ENCODE data around the gene SYNE4. TPM values are rescaled to one million over a fixed set of nuclear protein-coding genes. Genes with fewer than 3 reads are reported as not detected.

The SYNE4 gene
- polyA plus RNA-seq, 1 donor from 2014 or later = 0.19 TPM

- Histone ChIP-seq H3K9ac (ENCODE audit: low read length) (peak overlapping the region; percentile 72), H3K4me2 (ENCODE audit: low read length) (peak overlapping the region; percentile 53), H3F3A (ENCODE audit: insufficient read depth, low read length, poor library complexity, severe bottlenecking) (no peaks in the 10 kb centered on the region), H3K27ac (ENCODE audit: low read length) (peak overlapping the region; percentile 24), H2AFZ (ENCODE audit: low read depth, low read length) (peak overlapping the region; percentile 80), H3K9me2 (ENCODE audit: insufficient read depth, low read length) (no peaks in the 10 kb centered on the region), H3K79me2 (replicated peaks; ENCODE audit: insufficient read depth, low read length) (no peaks in the 10 kb centered on the region), H3K36me3 (ENCODE audit: insufficient read depth, low read length) (peaks cover 5% of the 10 kb centered on the region), H4K20me1 (ENCODE audit: insufficient read depth) (no peaks in the 10 kb centered on the region), H3K27me3 (ENCODE audit: insufficient read depth, low read depth, low read length) (peaks cover 7% of the 10 kb centered on the region), H3K4me3 (ENCODE audit: low read length) (peak overlapping the region; percentile 72), H3K9me3 (ENCODE audit: low read length) (no peaks in the 10 kb centered on the region)
- no peak for TF ChIP-seq EZH2 (IDR thresholded peaks at IDR 0.05; ENCODE audit: borderline replicate concordance, insufficient read depth, low read length, poor library complexity, severe bottlenecking)
- no peak for TF ChIP-seq REST (IDR thresholded peaks at IDR 0.05; ENCODE audit: borderline replicate concordance)
- no peak for TF ChIP-seq TAF1 (IDR thresholded peaks at IDR 0.05; ENCODE audit: low read depth)
- no peak for TF ChIP-seq RAD21 (conservative IDR thresholded peaks at IDR 0.05)
- TF ChIP-seq EP300 (conservative IDR thresholded peaks at IDR 0.05; ENCODE audit: poor library complexity, severe bottlenecking) = no peak
Measured at GRCh38 chr19:36013280-36014011, 4.8 kb upstream of the SYNE4 start.

- Histone ChIP-seq H2AFZ (ENCODE audit: low read depth, low read length) (no peak overlapping the region), H3K4me2 (ENCODE audit: low read length) (no peak overlapping the region), H3K9me3 (ENCODE audit: low read length) (no peaks in the 10 kb centered on the region), H3K79me2 (replicated peaks; ENCODE audit: insufficient read depth, low read length) (no peaks in the 10 kb centered on the region), H3K9me2 (ENCODE audit: insufficient read depth, low read length) (no peaks in the 10 kb centered on the region), H3F3A (ENCODE audit: insufficient read depth, low read length, poor library complexity, severe bottlenecking) (no peaks in the 10 kb centered on the region), H3K4me3 (ENCODE audit: low read length) (no peak overlapping the region), H3K27ac (ENCODE audit: low read length) (no peak overlapping the region), H3K9ac (ENCODE audit: low read length) (no peak overlapping the region), H4K20me1 (ENCODE audit: insufficient read depth) (no peaks in the 10 kb centered on the region), H3K27me3 (ENCODE audit: insufficient read depth, low read depth, low read length) (peaks cover 7% of the 10 kb centered on the region), H3K36me3 (ENCODE audit: insufficient read depth, low read length) (peaks cover 5% of the 10 kb centered on the region)
- TF ChIP-seq POLR2AphosphoS5 (IDR thresholded peaks at IDR 0.05) = no peak
- no peak for TF ChIP-seq EP300 (conservative IDR thresholded peaks at IDR 0.05; ENCODE audit: poor library complexity, severe bottlenecking)
- TF ChIP-seq TAF1 (IDR thresholded peaks at IDR 0.05; ENCODE audit: low read depth) = no peak
Measured at GRCh38 chr19:36010402-36010801, 1.8 kb upstream of the SYNE4 start.

GRCh38 chr19:36009633-36010379 is 1.2 kb upstream of the SYNE4 start:
- Histone ChIP-seq H3K4me3 (ENCODE audit: low read length) (peak overlapping the region; percentile 45), H3K9ac (ENCODE audit: low read length) (peak overlapping the region; percentile 1), H3K9me3 (ENCODE audit: low read length) (no peaks in the 10 kb centered on the region), H3F3A (ENCODE audit: insufficient read depth, low read length, poor library complexity, severe bottlenecking) (no peaks in the 10 kb centered on the region), H3K36me3 (ENCODE audit: insufficient read depth, low read length) (no peaks in the 10 kb centered on the region), H3K4me2 (ENCODE audit: low read length) (no peak overlapping the region), H3K9me2 (ENCODE audit: insufficient read depth, low read length) (no peaks in the 10 kb centered on the region), H2AFZ (ENCODE audit: low read depth, low read length) (no peak overlapping the region), H3K27me3 (ENCODE audit: insufficient read depth, low read depth, low read length) (peaks cover 7% of the 10 kb centered on the region), H3K79me2 (replicated peaks; ENCODE audit: insufficient read depth, low read length) (no peaks in the 10 kb centered on the region), H3K27ac (ENCODE audit: low read length) (no peak overlapping the region), H4K20me1 (ENCODE audit: insufficient read depth) (no peaks in the 10 kb centered on the region)
- TF ChIP-seq SMC3 (conservative IDR thresholded peaks at IDR 0.05; ENCODE audit: poor library complexity) (no peak), MXI1 (conservative IDR thresholded peaks at IDR 0.05; ENCODE audit: poor library complexity, severe bottlenecking) (no peak), POLR2AphosphoS5 (IDR thresholded peaks at IDR 0.05) (no peak), CTCF (IDR thresholded peaks at IDR 0.05; ENCODE audit: poor library complexity, severe bottlenecking) (no peak), RAD21 (conservative IDR thresholded peaks at IDR 0.05) (no peak), EP300 (conservative IDR thresholded peaks at IDR 0.05; ENCODE audit: poor library complexity, severe bottlenecking) (no peak)

Data from neural cell (in vitro differentiated cells).